CD4-positive, alpha-beta T cell (primary cell): Measurements from ENCODE around the gene FHDC1. TPM values are rescaled to one million over a fixed set of nuclear protein-coding genes. Genes with fewer than 3 reads are reported as not detected.

Experiments
- ATAC-seq: fragments of 200-7000 bp; cut with Tn5 transposase; one replicate; pipeline ENCODE4 v1.10.0; 2022; ENCODE audit warnings: mild to moderate bottlenecking; ENCODE audit not compliant: poor library complexity
- CTCF ChIA-PET: fragments of 350-600 bp; sonication (Branson Sonifier 250); formaldehyde crosslinking; loops from one replicate; lab custom pipeline; 2021; ENCODE audit warnings: antibody characterized with exemption, inconsistent platforms; lab: Charles Lee
- POLR2A ChIA-PET: fragments of 350-600 bp; sonication (Branson Sonifier 250); formaldehyde crosslinking; loops from one replicate; lab custom pipeline; 2021; ENCODE audit warnings: antibody characterized with exemption, inconsistent platforms; lab: Charles Lee
- DNase-seq, 14 experiments: peaks; one replicate each; pipeline ENCODE4 v3.0.0-alpha.2; 2013 to 2020; ENCODE audit warnings: mixed read lengths in 2 of 14
- H3K27ac ChIP-seq, 2 donors: one replicate each; pipeline versions ENCODE4 v1.5.1 to v1.7.0; 2013; ENCODE audit warnings: low read length in 2 of 2, low read depth in 1 of 2, mild to moderate bottlenecking in 1 of 2
- H3K27me3 ChIP-seq, 2 experiments: 1 replicate in 1 of 2; 2 replicates in 1 of 2; pipeline versions ENCODE4 v1.6.1 to v1.7.0; 2013; ENCODE audit warnings: low read length in 2 of 2, control low read depth in 1 of 2, mild to moderate bottlenecking in 1 of 2, moderate library complexity in 1 of 2; ENCODE audit not compliant: insufficient read depth in 2 of 2, control insufficient read depth in 1 of 2
- H3K36me3 ChIP-seq: one replicate; pipeline ENCODE4 v1.6.1; 2013; ENCODE audit warnings: low read length, control low read depth; ENCODE audit not compliant: insufficient read depth
- H3K4me1 ChIP-seq: one replicate; pipeline ENCODE4 v1.6.1; 2013; ENCODE audit warnings: low read length, control low read depth; ENCODE audit not compliant: insufficient read depth
- H3K4me3 ChIP-seq: one replicate; pipeline ENCODE4 v1.5.1; 2013; ENCODE audit warnings: mild to moderate bottlenecking, low read length, moderate library complexity
- H3K9me3 ChIP-seq, 2 experiments: 1 replicate in 1 of 2; 2 replicates in 1 of 2; pipeline versions ENCODE4 v1.6.1 to v1.7.0; 2013; ENCODE audit warnings: low read length in 2 of 2, mild to moderate bottlenecking in 2 of 2, control low read depth in 1 of 2, moderate library complexity in 1 of 2; ENCODE audit not compliant: control insufficient read depth in 1 of 2, insufficient read depth in 1 of 2
- H3K27ac Mint-ChIP-seq: one replicate; pipeline ENCODE4 v1.8.0; 2020; ENCODE audit warnings: mixed read lengths
- H3K27me3 Mint-ChIP-seq: one replicate; pipeline ENCODE4 v1.8.0; 2021; ENCODE audit warnings: mixed read lengths
- H3K36me3 Mint-ChIP-seq: one replicate; pipeline ENCODE4 v1.8.0; 2021; ENCODE audit warnings: low read depth, mixed read lengths
- H3K4me1 Mint-ChIP-seq: one replicate; pipeline ENCODE4 v1.8.0; 2021; ENCODE audit warnings: low read depth, mixed read lengths
- H3K4me3 Mint-ChIP-seq: one replicate; pipeline ENCODE4 v1.8.0; 2020; ENCODE audit warnings: mild to moderate bottlenecking, mixed read lengths
- H3K9me3 Mint-ChIP-seq: one replicate; pipeline ENCODE4 v1.8.0; 2020; ENCODE audit warnings: mixed read lengths
- CTCF ChIP-seq: fragments of 200-600 bp; IDR thresholded peaks from one replicate; pipeline ENCODE4 v1.8.0; 2022; ENCODE audit warnings: antibody characterized with exemption, mild to moderate bottlenecking
- intact Hi-C, 2 experiments: fragments of 100-400 bp; cut with DNase I in 1 of 2; cut with micrococcal nuclease in 1 of 2; formaldehyde crosslinking; loops; one replicate each; pipeline versions ENCODE4 v1.15.1 to v1.9.0; 2023 to 2025; cut with DNase I, micrococcal nuclease
- total RNA-seq, 174 experiments: library from RNA in 2 of 174; stranded (reverse) in 2 of 174; gene quantifications; one replicate each; pipeline ENCODE4 v1.2.3 and lab custom pipeline; 2021 to 2026

The FHDC1 gene
- total RNA-seq, 2 experiments from 2014 or later: 0.03 TPM; not detected in 1

GRCh38 chr4:153023692-153024394 is 87.7 kb downstream of the FHDC1 start:
- Histone ChIP-seq H3K4me1 (peaks cover 3% of the 10 kb centered on the region), H3K27me3 (no peaks in the 10 kb centered on the region), H3K4me3 (no peak overlapping the region), H3K36me3 (no peaks in the 10 kb centered on the region), H3K27ac (no peak overlapping the region), H3K9me3 (peaks cover 5 to 7% of the 10 kb centered on the region in 2 experiments)
- Mint-ChIP-seq H3K36me3 (no peaks in the 10 kb centered on the region), H3K9me3 (peaks cover 3% of the 10 kb centered on the region), H3K27me3 (no peaks in the 10 kb centered on the region), H3K4me1 (no peaks in the 10 kb centered on the region), H3K4me3 (no peak overlapping the region), H3K27ac (no peak overlapping the region)
- no peak for TF ChIP-seq CTCF
- ChIA-PET CTCF (no interaction called here), POLR2A (no interaction called here)
- no peak for DNase-seq
- intact Hi-C loops: no loop called here
- no peak for ATAC-seq

GRCh38 chr4:153024466-153024865 is 88.3 kb downstream of the FHDC1 start:
- no peaks in the 10 kb centered on the region for H3K27me3 Mint-ChIP-seq
- no peak for TF ChIP-seq CTCF
- Histone ChIP-seq H3K27me3 (no peaks in the 10 kb centered on the region), H3K4me1 (peaks cover 3% of the 10 kb centered on the region), H3K27ac (no peak overlapping the region), H3K9me3 (peaks cover 7 to 11% of the 10 kb centered on the region in 2 experiments), H3K36me3 (no peaks in the 10 kb centered on the region), H3K4me3 (no peak overlapping the region)
- ATAC-seq (no peak), DNase-seq (no peak)
- CTCF ChIA-PET: no interaction called here
- H3K4me1 Mint-ChIP-seq: no peaks in the 10 kb centered on the region
- no peak overlapping the region for H3K4me3 Mint-ChIP-seq
- no peaks in the 10 kb centered on the region for H3K36me3 Mint-ChIP-seq
- intact Hi-C loops: no loop called here
- POLR2A ChIA-PET: no interaction called here
- H3K27ac Mint-ChIP-seq: no peak overlapping the region
- H3K9me3 Mint-ChIP-seq: peaks cover 8% of the 10 kb centered on the region

- ChIA-PET CTCF (no interaction called here), POLR2A (no interaction called here)
- no peak for ATAC-seq
- Mint-ChIP-seq H3K27ac (no peak overlapping the region), H3K27me3 (no peaks in the 10 kb centered on the region), H3K4me1 (no peaks in the 10 kb centered on the region), H3K4me3 (no peak overlapping the region), H3K9me3 (peaks cover 8% of the 10 kb centered on the region), H3K36me3 (no peaks in the 10 kb centered on the region)
- TF ChIP-seq CTCF: no peak
- Histone ChIP-seq H3K4me1 (peaks cover 3% of the 10 kb centered on the region), H3K4me3 (no peak overlapping the region), H3K27me3 (no peaks in the 10 kb centered on the region), H3K36me3 (no peaks in the 10 kb centered on the region), H3K27ac (no peak overlapping the region), H3K9me3 (peaks cover 7 to 20% of the 10 kb centered on the region in 2 experiments)
- no peak for DNase-seq
- intact Hi-C loops: no loop called here
These were observed 89.3 kb downstream of the FHDC1 start for GRCh38 chr4:153025406-153025805.
